ENCODE measurements around the gene MEGF9. TPM values are rescaled to one million over a fixed set of nuclear protein-coding genes. Genes with fewer than 3 reads are reported as not detected.

The MEGF9 gene
- total RNA-seq, 2 experiments from 2014 or later: 6.3 to 6.7 TPM

DNA sequence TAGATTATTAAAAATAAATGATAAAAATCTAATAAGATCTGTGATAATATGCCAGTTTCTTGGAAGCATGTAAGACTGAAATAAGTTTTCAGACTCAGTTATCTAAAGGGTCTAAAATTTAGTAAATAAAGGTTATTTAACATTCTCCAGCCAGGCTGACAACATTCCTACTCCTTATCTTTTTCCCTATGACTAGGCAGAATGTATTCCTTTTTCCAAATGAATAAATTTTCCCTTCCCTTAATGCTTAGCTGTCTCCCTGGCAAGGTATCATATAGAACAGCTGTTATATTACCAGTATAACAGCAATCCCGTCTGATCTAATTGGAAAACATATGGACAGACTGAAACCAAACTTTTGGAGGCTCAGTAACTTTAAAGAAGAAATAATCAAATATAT is 13.0 kb downstream of the MEGF9 start:
- Mint-ChIP-seq H3K27ac (no peak overlapping the region), H3K9me3 (ENCODE audit: insufficient read depth) (no peaks in the 10 kb centered on the region), H3K4me1 (ENCODE audit: low read depth) (no peaks in the 10 kb centered on the region), H3K4me3 (no peak overlapping the region), H3K36me3 (ENCODE audit: low read depth) (peaks cover 2% of the 10 kb centered on the region), H3K27me3 (ENCODE audit: low read depth) (no peaks in the 10 kb centered on the region)
- ChIA-PET CTCF (interaction anchor here (0.9 kb wide), 1 partner anchor 81 kb away, joined by 3 read pairs; no protein-coding TSS in a partner anchor), POLR2A (no interaction called here)
- DNase-seq (no peak), ATAC-seq (no peak)

DNA sequence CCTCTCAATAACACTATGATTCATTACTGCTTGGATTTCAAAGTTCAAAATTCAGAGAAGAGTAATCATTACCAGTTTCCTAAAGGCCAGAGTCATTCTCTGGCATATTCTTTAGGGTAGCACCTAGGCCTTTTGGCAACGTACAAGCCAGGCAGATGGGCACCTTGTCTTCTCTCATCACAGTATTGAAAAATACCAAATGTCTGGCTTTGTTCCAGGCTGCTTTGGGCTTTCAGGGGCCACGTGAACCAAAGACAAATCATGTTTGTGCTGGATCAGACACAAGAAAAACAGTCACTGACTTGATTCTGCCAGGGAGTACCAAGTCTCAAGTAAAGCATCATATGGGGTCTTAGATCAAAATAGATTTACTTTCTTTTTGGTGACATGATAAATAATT is 15.5 kb downstream of the MEGF9 start:
- Mint-ChIP-seq H3K27ac (no peak overlapping the region), H3K4me3 (no peak overlapping the region), H3K9me3 (ENCODE audit: insufficient read depth) (no peaks in the 10 kb centered on the region), H3K4me1 (ENCODE audit: low read depth) (peaks cover 14% of the 10 kb centered on the region), H3K36me3 (ENCODE audit: low read depth) (no peaks in the 10 kb centered on the region), H3K27me3 (ENCODE audit: low read depth) (no peaks in the 10 kb centered on the region)
- ChIA-PET POLR2A (no interaction called here), CTCF (no interaction called here)
- no peak for DNase-seq
- no peak for ATAC-seq

DNA sequence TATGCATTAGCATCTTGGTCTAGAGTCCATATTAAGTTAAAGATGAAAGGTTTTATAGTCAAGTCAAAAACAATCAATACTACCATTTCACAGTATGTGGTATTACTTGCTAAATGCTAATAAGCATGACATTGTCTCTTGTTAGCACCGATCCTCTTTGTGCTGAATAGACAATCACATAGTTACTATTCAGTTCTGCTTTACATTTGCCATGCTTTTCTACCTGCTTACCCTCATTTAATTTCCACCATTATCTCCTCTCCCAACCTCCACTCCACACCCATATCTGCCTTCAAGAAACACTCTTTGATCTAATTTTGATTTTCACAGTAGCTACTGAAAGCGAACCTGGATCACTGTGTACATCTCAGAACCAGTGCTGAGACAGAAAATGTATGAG is 16.8 kb downstream of the MEGF9 start:
- Mint-ChIP-seq H3K27ac (no peak overlapping the region), H3K4me3 (no peak overlapping the region), H3K4me1 (ENCODE audit: low read depth) (peaks cover 25% of the 10 kb centered on the region), H3K27me3 (ENCODE audit: low read depth) (no peaks in the 10 kb centered on the region), H3K9me3 (ENCODE audit: insufficient read depth) (no peaks in the 10 kb centered on the region), H3K36me3 (ENCODE audit: low read depth) (no peaks in the 10 kb centered on the region)
- no peak for ATAC-seq
- ChIA-PET POLR2A (no interaction called here), CTCF (interaction anchor here (2.0 kb wide), 1 partner anchor 11 kb away, joined by 8 read pairs; no protein-coding TSS in a partner anchor)
- no peak for DNase-seq

- H3K4me3 Mint-ChIP-seq: no peak overlapping the region
- DNase-seq (no peak), ATAC-seq (no peak)
- H3K27me3 Mint-ChIP-seq (ENCODE audit: low read depth): no peaks in the 10 kb centered on the region
- peaks cover 2% of the 10 kb centered on the region for H3K36me3 Mint-ChIP-seq (ENCODE audit: low read depth)
- peaks cover 26% of the 10 kb centered on the region for H3K4me1 Mint-ChIP-seq (ENCODE audit: low read depth)
- POLR2A ChIA-PET: no interaction called here
- no peaks in the 10 kb centered on the region for H3K9me3 Mint-ChIP-seq (ENCODE audit: insufficient read depth)
- CTCF ChIA-PET: interaction anchor here (0.8 to 2.0 kb wide), 2 partner anchors 12 to 77 kb away, joined by 3 to 8 read pairs; no protein-coding TSS in a partner anchor
- no peak overlapping the region for H3K27ac Mint-ChIP-seq
These were observed 17.6 kb downstream of the MEGF9 start for GRCh38 chr9:120696551-120697230.

- Mint-ChIP-seq H3K36me3 (ENCODE audit: low read depth) (peaks cover 2% of the 10 kb centered on the region), H3K27me3 (ENCODE audit: low read depth) (no peaks in the 10 kb centered on the region), H3K9me3 (ENCODE audit: insufficient read depth) (no peaks in the 10 kb centered on the region), H3K4me3 (no peak overlapping the region), H3K4me1 (ENCODE audit: low read depth) (peaks cover 26% of the 10 kb centered on the region), H3K27ac (no peak overlapping the region)
- DNase-seq (no peak), ATAC-seq (no peak)
- ChIA-PET POLR2A (no interaction called here), CTCF (no interaction called here)
These were observed 19.7 kb downstream of the MEGF9 start for GRCh38 chr9:120694559-120694958.

- DNase-seq: no peak
- no peak for ATAC-seq
- H3K9me3 Mint-ChIP-seq (ENCODE audit: insufficient read depth): no peaks in the 10 kb centered on the region
- H3K4me1 Mint-ChIP-seq (ENCODE audit: low read depth): peaks cover 26% of the 10 kb centered on the region
- no peaks in the 10 kb centered on the region for H3K27me3 Mint-ChIP-seq (ENCODE audit: low read depth)
- no peak overlapping the region for H3K4me3 Mint-ChIP-seq
- ChIA-PET CTCF (no interaction called here), POLR2A (interaction anchor here (0.6 kb wide), 1 partner anchor 148 kb away, joined by 3 read pairs; no protein-coding TSS in a partner anchor)
- peaks cover 2% of the 10 kb centered on the region for H3K36me3 Mint-ChIP-seq (ENCODE audit: low read depth)
- no peak overlapping the region for H3K27ac Mint-ChIP-seq
These were observed 20.6 kb downstream of the MEGF9 start for GRCh38 chr9:120693700-120694008.

- CTCF ChIA-PET: no interaction called here
- no peak overlapping the region for H3K4me3 Mint-ChIP-seq
These were observed 21.2 kb downstream of the MEGF9 start for GRCh38 chr9:120692901-120693699.

DNA sequence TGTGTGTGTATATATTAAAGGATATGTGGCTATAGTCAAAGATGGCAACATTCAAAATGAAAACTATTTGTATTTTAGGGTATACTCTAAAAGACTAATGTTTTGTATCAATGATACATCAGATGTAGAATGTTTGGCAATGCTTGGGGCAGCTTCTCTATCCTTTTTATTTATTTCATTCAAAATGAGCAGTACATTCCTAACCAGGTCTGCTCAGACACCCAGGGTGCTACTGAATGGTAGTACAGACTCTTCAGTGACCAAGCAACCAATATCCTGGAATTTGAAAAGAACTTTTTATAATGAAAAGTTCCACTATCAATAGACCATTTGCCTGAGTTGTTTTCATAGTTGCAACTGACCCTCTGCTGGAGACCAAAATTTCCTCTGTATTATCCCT is 23.9 kb downstream of the MEGF9 start:
- Mint-ChIP-seq H3K9me3 (ENCODE audit: insufficient read depth) (no peaks in the 10 kb centered on the region), H3K27ac (no peak overlapping the region), H3K4me3 (no peak overlapping the region), H3K4me1 (ENCODE audit: low read depth) (peaks cover 26% of the 10 kb centered on the region), H3K27me3 (ENCODE audit: low read depth) (no peaks in the 10 kb centered on the region), H3K36me3 (ENCODE audit: low read depth) (peaks cover 2% of the 10 kb centered on the region)
- ATAC-seq (no peak), DNase-seq (no peak)
- ChIA-PET POLR2A (no interaction called here), CTCF (no interaction called here)

More at GRCh38 chr9:120692901-120693699, 21.2 kb downstream of the MEGF9 start:
- no peaks in the 10 kb centered on the region for H3K9me3 Mint-ChIP-seq (ENCODE audit: insufficient read depth)
- H3K36me3 Mint-ChIP-seq (ENCODE audit: low read depth): peaks cover 2% of the 10 kb centered on the region
- POLR2A ChIA-PET: no interaction called here
- no peaks in the 10 kb centered on the region for H3K27me3 Mint-ChIP-seq (ENCODE audit: low read depth)
- no peak for DNase-seq
- H3K27ac Mint-ChIP-seq: no peak overlapping the region
- H3K4me1 Mint-ChIP-seq (ENCODE audit: low read depth): peaks cover 26% of the 10 kb centered on the region
- ATAC-seq: peak; percentile 61

- peaks cover 23% of the 10 kb centered on the region for H3K4me1 Mint-ChIP-seq (ENCODE audit: low read depth)
- DNase-seq: no peak
- ChIA-PET POLR2A (no interaction called here), CTCF (no interaction called here)
- peaks cover 2% of the 10 kb centered on the region for H3K36me3 Mint-ChIP-seq (ENCODE audit: low read depth)
- H3K27me3 Mint-ChIP-seq (ENCODE audit: low read depth): no peaks in the 10 kb centered on the region
- H3K9me3 Mint-ChIP-seq (ENCODE audit: insufficient read depth): no peaks in the 10 kb centered on the region
- ATAC-seq: no peak
- no peak overlapping the region for H3K4me3 Mint-ChIP-seq
- H3K27ac Mint-ChIP-seq: no peak overlapping the region
These were observed 24.4 kb downstream of the MEGF9 start for GRCh38 chr9:120689860-120690259.

DNA sequence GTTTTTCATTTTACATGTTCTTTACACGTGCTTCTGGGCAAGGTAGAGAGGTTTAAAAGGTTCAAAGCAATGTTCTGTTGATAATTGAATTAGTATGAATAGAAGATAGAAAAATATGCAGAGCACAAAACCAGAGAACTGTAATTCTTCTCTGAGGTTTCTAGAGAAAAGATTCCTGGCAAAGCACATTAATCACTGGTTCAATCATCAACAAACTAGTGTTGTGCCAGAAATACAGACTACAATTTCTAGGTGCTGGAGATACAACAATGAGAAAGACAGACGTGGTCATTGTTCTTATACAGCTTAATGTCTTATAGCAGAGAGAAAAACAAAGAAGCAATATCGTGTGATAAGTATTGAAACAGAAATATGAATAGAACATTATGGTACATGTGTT is 25.5 kb downstream of the MEGF9 start:
- Mint-ChIP-seq H3K9me3 (ENCODE audit: insufficient read depth) (no peaks in the 10 kb centered on the region), H3K27ac (no peak overlapping the region), H3K4me1 (ENCODE audit: low read depth) (peaks cover 12% of the 10 kb centered on the region), H3K4me3 (no peak overlapping the region), H3K36me3 (ENCODE audit: low read depth) (peaks cover 2% of the 10 kb centered on the region), H3K27me3 (ENCODE audit: low read depth) (no peaks in the 10 kb centered on the region)
- POLR2A ChIA-PET: no interaction called here
- no peak for DNase-seq
- no peak for ATAC-seq
- CTCF ChIA-PET: no interaction called here

DNA sequence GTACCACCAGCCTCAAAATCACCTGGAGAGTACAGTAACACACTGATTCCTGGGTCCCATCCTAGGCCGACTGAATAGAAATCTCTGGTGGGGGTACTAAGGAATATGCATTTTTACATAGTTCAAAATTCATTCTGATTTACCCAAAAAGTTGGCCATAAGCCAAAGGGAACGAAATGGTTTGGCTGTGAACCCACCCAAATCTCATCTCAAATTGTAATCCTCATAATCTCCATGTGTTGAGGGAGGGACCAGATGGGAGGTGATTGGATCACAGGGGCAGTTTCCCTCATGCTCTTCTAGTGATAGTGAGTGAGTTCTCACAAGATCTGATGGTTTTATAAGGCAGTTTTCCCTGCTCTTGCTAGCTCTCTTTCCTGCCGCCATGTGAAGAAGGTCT is 31.1 kb downstream of the MEGF9 start:
- DNase-seq (no peak), ATAC-seq (no peak)
- ChIA-PET POLR2A (no interaction called here), CTCF (interaction anchor here (1.2 kb wide), 1 partner anchor 10 kb away, joined by 3 read pairs; no protein-coding TSS in a partner anchor)
- Mint-ChIP-seq H3K9me3 (ENCODE audit: insufficient read depth) (no peaks in the 10 kb centered on the region), H3K27me3 (ENCODE audit: low read depth) (no peaks in the 10 kb centered on the region), H3K36me3 (ENCODE audit: low read depth) (peaks cover 4% of the 10 kb centered on the region), H3K27ac (no peak overlapping the region), H3K4me3 (no peak overlapping the region), H3K4me1 (ENCODE audit: low read depth) (no peaks in the 10 kb centered on the region)

DNA sequence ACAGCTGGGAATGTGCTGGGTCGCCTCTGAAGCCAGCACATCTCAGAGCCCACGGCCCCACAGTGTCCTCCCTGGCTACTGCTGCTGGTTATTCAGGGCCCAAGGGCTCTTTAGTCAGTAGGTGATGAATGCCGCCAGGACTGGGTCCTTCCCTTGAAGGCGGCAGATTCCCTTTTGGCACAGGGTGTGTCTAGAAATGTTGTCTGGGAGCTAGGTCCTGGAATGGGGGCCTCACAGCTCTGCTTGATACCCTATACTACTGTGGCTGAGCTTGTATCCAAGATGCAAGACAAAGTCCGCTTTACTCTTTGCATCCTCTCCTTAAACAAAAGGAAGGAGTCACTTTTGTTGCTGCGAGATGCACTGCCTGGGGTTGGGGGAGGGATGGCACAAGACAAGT is 33.1 kb downstream of the MEGF9 start:
- DNase-seq (no peak), ATAC-seq (no peak)
- no peak overlapping the region for H3K4me3 Mint-ChIP-seq
- H3K27me3 Mint-ChIP-seq (ENCODE audit: low read depth): no peaks in the 10 kb centered on the region
- no peaks in the 10 kb centered on the region for H3K4me1 Mint-ChIP-seq (ENCODE audit: low read depth)
- H3K36me3 Mint-ChIP-seq (ENCODE audit: low read depth): peaks cover 4% of the 10 kb centered on the region
- POLR2A ChIA-PET: no interaction called here
- H3K9me3 Mint-ChIP-seq (ENCODE audit: insufficient read depth): no peaks in the 10 kb centered on the region
- H3K27ac Mint-ChIP-seq: no peak overlapping the region
- CTCF ChIA-PET: interaction anchor here (0.7 kb wide), 1 partner anchor 30 kb away, joined by 5 read pairs; no protein-coding TSS in a partner anchor
